ENCODE data around the gene ELOVL5. TPM values are rescaled to one million over a fixed set of nuclear protein-coding genes. Genes with fewer than 3 reads are reported as not detected.

Gene ELOVL5
- total RNA-seq, 4 donors from 2014 or later, result 55.2 to 80.2 (median 64.8) TPM

DNA sequence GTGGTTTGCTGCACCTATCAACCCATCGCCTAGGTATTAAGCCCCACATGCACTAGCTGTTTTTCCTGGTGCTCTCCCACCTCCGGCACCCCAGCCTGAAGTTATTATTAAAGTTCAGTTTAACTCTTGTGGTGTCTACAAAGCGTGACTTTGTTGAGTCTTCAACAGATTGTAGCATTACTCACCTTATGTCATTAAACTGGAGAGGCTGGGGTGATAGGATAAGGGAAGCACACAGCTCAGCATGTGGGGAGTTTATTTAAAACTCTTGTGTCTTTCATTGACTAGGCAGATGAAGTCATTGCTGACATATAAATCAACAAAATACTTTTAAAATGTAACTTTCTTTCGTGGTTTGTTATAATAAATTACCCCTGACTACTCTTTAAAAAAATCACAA, 115.4 kb downstream of the ELOVL5 start:
- no peaks in the 10 kb centered on the region for H3K27me3 ChIP-seq
- H3K27ac ChIP-seq (replicated peaks in 1 of 4), result no peak overlapping the region
- intact Hi-C loops (cut with DNase I), result no loop called here
- 81% methylated on average over 4 of the region's 4 CpGs for WGBS
- no peak for DNase-seq (ENCODE audit: extremely low spot score)
- no peaks in the 10 kb centered on the region for H3K36me3 ChIP-seq
- no peak overlapping the region for H3K4me3 ChIP-seq
- H3K9me3 ChIP-seq, result no peaks in the 10 kb centered on the region
- TF ChIP-seq POLR2AphosphoS5 (IDR thresholded peaks at IDR 0.05) (no peak), POLR2A (IDR thresholded peaks at IDR 0.05; ENCODE audit: low read depth) (no peak), EP300 (IDR thresholded peaks at IDR 0.05) (no peak)
- TF ChIP-seq, protein P1, sequence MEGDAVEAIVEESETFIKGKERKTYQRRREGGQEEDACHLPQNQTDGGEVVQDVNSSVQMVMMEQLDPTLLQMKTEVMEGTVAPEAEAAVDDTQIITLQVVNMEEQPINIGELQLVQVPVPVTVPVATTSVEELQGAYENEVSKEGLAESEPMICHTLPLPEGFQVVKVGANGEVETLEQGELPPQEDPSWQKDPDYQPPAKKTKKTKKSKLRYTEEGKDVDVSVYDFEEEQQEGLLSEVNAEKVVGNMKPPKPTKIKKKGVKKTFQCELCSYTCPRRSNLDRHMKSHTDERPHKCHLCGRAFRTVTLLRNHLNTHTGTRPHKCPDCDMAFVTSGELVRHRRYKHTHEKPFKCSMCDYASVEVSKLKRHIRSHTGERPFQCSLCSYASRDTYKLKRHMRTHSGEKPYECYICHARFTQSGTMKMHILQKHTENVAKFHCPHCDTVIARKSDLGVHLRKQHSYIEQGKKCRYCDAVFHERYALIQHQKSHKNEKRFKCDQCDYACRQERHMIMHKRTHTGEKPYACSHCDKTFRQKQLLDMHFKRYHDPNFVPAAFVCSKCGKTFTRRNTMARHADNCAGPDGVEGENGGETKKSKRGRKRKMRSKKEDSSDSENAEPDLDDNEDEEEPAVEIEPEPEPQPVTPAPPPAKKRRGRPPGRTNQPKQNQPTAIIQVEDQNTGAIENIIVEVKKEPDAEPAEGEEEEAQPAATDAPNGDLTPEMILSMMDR (IDR thresholded peaks at IDR 0.05), result no peak
- no peaks in the 10 kb centered on the region for H3K4me1 ChIP-seq

DNA sequence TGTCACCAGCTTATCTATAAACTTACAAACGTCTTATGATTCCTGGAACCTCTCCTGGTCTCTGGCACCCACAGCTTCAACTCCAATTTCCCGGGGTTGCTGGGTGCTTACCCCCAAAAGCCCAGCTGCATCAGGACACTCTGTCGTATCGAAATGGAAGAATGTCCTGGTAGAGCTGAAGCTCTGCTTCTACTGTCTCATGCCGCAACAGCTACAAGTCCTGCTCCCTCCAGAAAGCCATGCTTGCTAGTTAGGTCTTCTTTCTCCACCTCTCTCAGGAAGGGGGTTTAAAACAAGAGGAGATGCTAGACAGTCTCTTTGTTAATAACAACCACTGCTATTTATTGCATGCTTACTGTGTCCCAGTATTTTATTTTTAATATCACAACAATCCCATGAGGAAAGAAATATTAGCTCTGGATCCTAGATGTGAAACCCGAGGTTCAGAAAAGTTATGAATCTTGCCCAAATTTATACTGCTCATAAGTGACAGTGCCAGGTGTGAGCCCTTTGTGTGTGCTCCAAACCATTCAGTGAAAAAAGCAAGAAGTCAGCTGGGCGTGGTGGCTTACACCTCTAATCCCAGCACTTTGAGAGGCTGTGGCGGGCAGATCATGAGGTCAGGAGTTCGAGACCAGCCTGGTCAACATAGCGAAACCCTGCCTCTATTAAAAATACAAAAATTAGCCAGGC, 117.8 kb downstream of the ELOVL5 start:
- no peak overlapping the region for H3K27ac ChIP-seq (replicated peaks in 1 of 4)
- H3K36me3 ChIP-seq, result no peaks in the 10 kb centered on the region
- H3K9me3 ChIP-seq, result no peaks in the 10 kb centered on the region
- no peaks in the 10 kb centered on the region for H3K4me1 ChIP-seq
- H3K4me3 ChIP-seq, result no peak overlapping the region
- TF ChIP-seq POLR2A (IDR thresholded peaks at IDR 0.05; ENCODE audit: low read depth), result no peak
- TF ChIP-seq EP300 (IDR thresholded peaks at IDR 0.05), result no peak
- no peak for TF ChIP-seq POLR2AphosphoS5 (IDR thresholded peaks at IDR 0.05)
- TF ChIP-seq, protein P1 (IDR thresholded peaks at IDR 0.05), result no peak
- intact Hi-C loops (cut with DNase I), result no loop called here
- no peak for DNase-seq (ENCODE audit: extremely low spot score)
- no peaks in the 10 kb centered on the region for H3K27me3 ChIP-seq
- 88% methylated on average over 10 of the region's 10 CpGs for WGBS

DNA sequence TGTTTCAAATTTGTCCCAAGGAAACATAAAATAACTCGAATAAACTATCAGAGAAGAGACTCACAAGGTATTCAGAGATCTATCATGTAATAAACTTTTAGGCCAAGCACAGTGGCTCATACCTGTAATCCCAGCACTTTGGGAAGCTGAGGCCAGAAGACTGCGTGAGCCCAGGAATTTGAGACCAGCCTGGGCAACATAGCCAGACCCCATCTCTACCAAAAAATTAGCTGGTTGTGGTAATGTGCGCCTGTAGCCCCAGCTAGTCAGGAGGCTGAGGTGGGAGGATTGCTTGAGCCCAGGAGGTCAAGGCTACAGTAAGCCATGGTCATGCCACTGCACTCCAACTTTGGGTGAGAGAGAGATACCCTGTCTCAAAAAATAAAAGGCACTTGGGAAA, 120.9 kb downstream of the ELOVL5 start:
- 94% methylated on average over 3 of the region's 3 CpGs for WGBS

DNA sequence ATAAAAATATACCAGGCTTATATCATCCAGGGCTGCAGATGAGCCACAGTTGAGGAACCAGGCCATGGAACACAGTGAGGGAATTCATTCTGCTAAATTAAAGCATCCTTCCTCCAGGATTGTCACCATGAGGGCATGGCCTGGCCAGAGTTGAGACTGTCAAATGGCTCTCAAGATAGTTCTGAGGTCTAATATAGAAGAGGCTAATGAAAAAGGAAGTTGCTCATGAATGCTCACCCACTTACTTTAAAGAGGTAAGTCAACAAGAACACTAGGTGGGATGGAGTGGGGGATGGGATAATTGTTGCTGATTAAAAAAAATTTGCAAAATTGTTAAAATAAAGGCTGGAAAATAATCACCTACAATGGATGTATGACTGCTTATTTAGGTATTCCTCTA, 128.1 kb downstream of the ELOVL5 start:
- TF ChIP-seq POLR2A (IDR thresholded peaks at IDR 0.05; ENCODE audit: low read depth) (no peak), POLR2AphosphoS5 (IDR thresholded peaks at IDR 0.05) (no peak), EP300 (IDR thresholded peaks at IDR 0.05) (no peak)
- TF ChIP-seq, protein P1 (IDR thresholded peaks at IDR 0.05), result no peak
- Histone ChIP-seq H3K4me3 (no peak overlapping the region), H3K36me3 (no peaks in the 10 kb centered on the region), H3K9me3 (no peaks in the 10 kb centered on the region), H3K4me1 (no peaks in the 10 kb centered on the region), H3K27ac (replicated peaks in 1 of 4) (no peak overlapping the region), H3K27me3 (no peaks in the 10 kb centered on the region)
- DNase-seq (ENCODE audit: extremely low spot score), result no peak
- intact Hi-C loops (cut with DNase I), result no loop called here

More for the DNA sequence above, 120.9 kb downstream of the ELOVL5 start:
- intact Hi-C loops (cut with DNase I), result no loop called here
- Histone ChIP-seq H3K27me3 (no peaks in the 10 kb centered on the region), H3K36me3 (no peaks in the 10 kb centered on the region), H3K9me3 (no peaks in the 10 kb centered on the region), H3K4me3 (no peak overlapping the region), H3K27ac (replicated peaks in 1 of 4) (no peak overlapping the region), H3K4me1 (no peaks in the 10 kb centered on the region)
- TF ChIP-seq EP300 (IDR thresholded peaks at IDR 0.05) (no peak), POLR2A (IDR thresholded peaks at IDR 0.05; ENCODE audit: low read depth) (no peak), POLR2AphosphoS5 (IDR thresholded peaks at IDR 0.05) (no peak)
- TF ChIP-seq, protein P1 (IDR thresholded peaks at IDR 0.05), result no peak
- no peak for DNase-seq (ENCODE audit: extremely low spot score)

Small RNA genes within 50 kb of the gene (small RNA-seq; reads per million reads assigned to genes)
- gene MIR5685, result 0 to 0.34 (median 0) reads per million in 3 donors
- 0.08 to 0.19 (median 0.17) reads per million in 3 donors for gene RNU1-136P

Other genes starting within 250 kb of the ELOVL5 start
- under 1 TPM in 1 of 4 donors, not detected in 3; 0.32 TPM for gene GCM1, start 200.1 kb downstream of the ELOVL5 start, total RNA-seq
- gene GCLC, start 196.2 kb upstream of the ELOVL5 start, total RNA-seq, result 10 to 100 TPM; 57.7 to 70.8 (median 64.6) TPM

All from esophagus muscularis mucosa (tissue), 4 donors.